Hepatocyte (in vitro differentiated cells): Measurements from ENCODE around the gene HMGXB3.

Experiments
- EZH2 ChIP-seq: fragments of 200-600 bp; sonication (generic); IDR thresholded peaks from 2 replicates; pipeline ENCODE4 v1.6.1; 2016; ENCODE audit warnings: antibody characterized with exemption, mild to moderate bottlenecking, borderline replicate concordance
- TF ChIP-seq, protein P1 (sequence below): fragments of 200-600 bp; sonication (generic); IDR thresholded peaks from 2 replicates; pipeline ENCODE4 v1.5.1; 2016; ENCODE audit warnings: antibody characterized with exemption, mild to moderate bottlenecking; ENCODE audit not compliant: poor library complexity

DNA sequence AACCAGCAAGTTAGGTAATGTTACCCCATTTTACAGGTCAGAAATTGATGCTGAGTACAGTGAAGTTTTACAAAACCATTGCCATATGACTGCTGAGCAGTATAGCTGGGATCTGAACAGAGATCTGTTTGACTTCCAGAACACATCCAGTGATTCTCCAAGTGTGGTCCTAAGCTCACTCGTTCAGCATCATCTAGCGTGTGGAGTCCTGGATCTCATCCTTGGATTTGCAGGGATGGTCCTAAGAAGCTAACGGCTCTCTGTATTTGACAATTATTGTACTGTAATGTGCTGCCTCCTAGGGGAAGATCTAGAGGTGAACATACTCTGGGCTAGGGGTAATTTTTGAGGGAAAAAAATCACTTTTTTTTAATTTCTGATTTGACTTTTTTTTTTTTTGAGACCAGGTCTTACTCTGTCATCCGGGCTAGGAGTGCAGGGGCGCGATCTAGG lies 38.6 kb upstream of the HMGXB3 start:
- TF ChIP-seq, protein P1, sequence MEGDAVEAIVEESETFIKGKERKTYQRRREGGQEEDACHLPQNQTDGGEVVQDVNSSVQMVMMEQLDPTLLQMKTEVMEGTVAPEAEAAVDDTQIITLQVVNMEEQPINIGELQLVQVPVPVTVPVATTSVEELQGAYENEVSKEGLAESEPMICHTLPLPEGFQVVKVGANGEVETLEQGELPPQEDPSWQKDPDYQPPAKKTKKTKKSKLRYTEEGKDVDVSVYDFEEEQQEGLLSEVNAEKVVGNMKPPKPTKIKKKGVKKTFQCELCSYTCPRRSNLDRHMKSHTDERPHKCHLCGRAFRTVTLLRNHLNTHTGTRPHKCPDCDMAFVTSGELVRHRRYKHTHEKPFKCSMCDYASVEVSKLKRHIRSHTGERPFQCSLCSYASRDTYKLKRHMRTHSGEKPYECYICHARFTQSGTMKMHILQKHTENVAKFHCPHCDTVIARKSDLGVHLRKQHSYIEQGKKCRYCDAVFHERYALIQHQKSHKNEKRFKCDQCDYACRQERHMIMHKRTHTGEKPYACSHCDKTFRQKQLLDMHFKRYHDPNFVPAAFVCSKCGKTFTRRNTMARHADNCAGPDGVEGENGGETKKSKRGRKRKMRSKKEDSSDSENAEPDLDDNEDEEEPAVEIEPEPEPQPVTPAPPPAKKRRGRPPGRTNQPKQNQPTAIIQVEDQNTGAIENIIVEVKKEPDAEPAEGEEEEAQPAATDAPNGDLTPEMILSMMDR: peak; percentile 68
- no peak for TF ChIP-seq EZH2
